Measurements from ENCODE around the gene TUBA3D.
"Not testable (repeated sequence)": the region's sequence is repeated elsewhere in the genome, so short reads cannot be mapped to it uniquely, and the experiment has no call there.

- TF ChIP-seq, protein P1, sequence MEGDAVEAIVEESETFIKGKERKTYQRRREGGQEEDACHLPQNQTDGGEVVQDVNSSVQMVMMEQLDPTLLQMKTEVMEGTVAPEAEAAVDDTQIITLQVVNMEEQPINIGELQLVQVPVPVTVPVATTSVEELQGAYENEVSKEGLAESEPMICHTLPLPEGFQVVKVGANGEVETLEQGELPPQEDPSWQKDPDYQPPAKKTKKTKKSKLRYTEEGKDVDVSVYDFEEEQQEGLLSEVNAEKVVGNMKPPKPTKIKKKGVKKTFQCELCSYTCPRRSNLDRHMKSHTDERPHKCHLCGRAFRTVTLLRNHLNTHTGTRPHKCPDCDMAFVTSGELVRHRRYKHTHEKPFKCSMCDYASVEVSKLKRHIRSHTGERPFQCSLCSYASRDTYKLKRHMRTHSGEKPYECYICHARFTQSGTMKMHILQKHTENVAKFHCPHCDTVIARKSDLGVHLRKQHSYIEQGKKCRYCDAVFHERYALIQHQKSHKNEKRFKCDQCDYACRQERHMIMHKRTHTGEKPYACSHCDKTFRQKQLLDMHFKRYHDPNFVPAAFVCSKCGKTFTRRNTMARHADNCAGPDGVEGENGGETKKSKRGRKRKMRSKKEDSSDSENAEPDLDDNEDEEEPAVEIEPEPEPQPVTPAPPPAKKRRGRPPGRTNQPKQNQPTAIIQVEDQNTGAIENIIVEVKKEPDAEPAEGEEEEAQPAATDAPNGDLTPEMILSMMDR (IDR thresholded peaks at IDR 0.05) = not testable (repeated sequence)
- TF ChIP-seq POLR2A (IDR thresholded peaks at IDR 0.05) = not testable (repeated sequence)
These were observed 6.7 kb downstream of the TUBA3D start for GRCh38 chr2:131482506-131483155.
